GM18858 (cell line): ENCODE results near the gene NAP1L4.

Experiments
- ATAC-seq: cut with Tn5 transposase; IDR thresholded peaks from one replicate; pipeline ENCODE4 v1.9.1; 2021; ENCODE audit not compliant: unreplicated experiment

Gene NAP1L4

DNA sequence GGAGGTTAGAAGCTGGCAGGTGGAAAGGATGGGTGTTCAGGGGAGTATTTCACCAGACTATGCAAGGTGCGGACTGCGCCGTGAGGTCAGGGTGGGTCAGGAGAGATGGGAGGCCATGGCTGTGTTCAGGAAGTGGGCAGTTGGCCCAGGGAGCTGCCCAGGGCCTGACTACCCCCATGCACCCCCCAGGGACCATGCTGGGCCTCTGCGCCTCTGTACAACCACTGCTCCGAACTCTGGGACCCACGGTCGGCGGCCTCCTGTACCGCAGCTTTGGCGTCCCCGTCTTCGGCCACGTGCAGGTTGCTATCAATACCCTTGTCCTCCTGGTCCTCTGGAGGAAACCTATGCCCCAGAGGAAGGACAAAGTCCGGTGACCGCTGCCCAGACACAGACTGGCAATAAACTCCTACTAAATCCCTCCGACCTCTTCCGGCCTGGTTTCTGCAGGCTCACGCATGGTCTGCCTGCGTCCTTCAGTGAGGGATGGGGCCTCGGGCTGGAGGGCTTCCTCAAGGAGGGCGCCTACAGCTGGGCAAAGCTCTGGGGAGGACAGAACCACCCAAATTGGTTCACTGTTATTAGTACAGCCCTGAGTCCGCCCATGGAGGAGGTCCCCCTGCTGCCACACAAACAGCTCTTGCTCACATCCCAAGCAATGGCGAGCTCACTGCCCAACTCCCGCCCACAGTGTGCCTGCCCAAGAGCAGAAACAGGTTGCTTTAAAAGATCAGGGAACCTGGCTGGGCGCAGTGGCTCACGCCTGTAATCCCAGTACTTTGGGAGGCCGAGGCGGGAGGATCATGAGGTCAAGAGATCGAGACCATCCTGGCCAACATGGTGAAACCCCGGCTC, 67.1 kb downstream of the NAP1L4 start:
- no peak for ATAC-seq

GRCh38 chr11:2924381-2924780, 67.7 kb downstream of the NAP1L4 start:
- ATAC-seq, result no peak

DNA sequence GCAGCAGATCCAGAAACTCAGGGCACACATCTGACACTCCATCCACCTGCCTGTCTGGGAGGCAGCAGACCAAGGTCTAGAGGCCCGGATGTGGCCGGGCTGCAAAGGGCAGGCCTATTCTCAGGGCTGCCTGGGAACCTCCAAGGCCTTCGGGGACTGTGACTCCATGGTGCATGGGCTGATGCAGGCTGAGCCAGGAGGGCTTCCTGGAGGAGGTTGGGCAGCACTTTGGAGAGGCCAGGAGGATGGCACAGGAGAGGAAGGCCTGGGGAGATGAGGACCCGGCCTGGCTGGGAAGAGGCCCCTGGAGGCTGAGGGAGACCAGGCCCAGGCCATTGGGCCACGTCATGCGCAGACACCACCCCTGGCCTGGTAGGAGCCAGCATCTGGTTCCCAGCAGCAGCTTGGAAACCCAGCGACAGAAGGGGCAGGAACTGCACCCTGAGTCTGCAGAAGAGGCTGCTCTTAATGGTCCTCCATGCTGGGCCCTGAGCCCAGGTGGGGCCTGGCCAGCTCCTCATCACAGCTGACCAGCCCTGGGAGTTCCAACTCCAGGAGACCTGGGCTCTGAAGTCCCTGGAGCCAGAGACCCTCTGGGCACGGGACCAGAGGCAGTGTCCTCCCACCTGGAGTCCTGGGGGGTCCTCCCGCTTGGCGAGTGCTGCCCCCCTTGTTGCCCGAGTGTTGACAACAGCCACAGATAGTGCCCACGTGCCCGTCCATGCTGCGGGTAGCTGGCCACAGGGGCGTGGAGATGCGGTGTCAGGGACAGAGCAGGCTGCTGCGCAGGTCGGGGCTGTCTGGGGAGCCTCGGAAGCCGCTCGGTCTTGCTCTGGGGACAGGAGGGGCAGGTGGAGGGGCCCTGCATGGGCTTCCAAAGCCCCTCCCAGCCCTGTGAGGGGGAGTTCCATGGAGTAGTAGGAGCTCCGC, 68.4 kb downstream of the NAP1L4 start:
- no peak for ATAC-seq

- no peak for ATAC-seq
Observed at GRCh38 chr11:2922655-2923054, 69.5 kb downstream of the NAP1L4 start.

GRCh38 chr11:2921742-2922493, 70.2 kb downstream of the NAP1L4 start:
- ATAC-seq, result no peak

GRCh38 chr11:2921261-2921660, 70.9 kb downstream of the NAP1L4 start:
- no peak for ATAC-seq

- ATAC-seq, result no peak
Observed at GRCh38 chr11:2920343-2920742, 71.8 kb downstream of the NAP1L4 start.

- ATAC-seq, result no peak
Observed at GRCh38 chr11:2919837-2920236, 72.3 kb downstream of the NAP1L4 start.

GRCh38 chr11:2919188-2919587, 72.9 kb downstream of the NAP1L4 start:
- no peak for ATAC-seq

- ATAC-seq, result no peak
Observed at GRCh38 chr11:2917842-2918490, 74.2 kb downstream of the NAP1L4 start.

DNA sequence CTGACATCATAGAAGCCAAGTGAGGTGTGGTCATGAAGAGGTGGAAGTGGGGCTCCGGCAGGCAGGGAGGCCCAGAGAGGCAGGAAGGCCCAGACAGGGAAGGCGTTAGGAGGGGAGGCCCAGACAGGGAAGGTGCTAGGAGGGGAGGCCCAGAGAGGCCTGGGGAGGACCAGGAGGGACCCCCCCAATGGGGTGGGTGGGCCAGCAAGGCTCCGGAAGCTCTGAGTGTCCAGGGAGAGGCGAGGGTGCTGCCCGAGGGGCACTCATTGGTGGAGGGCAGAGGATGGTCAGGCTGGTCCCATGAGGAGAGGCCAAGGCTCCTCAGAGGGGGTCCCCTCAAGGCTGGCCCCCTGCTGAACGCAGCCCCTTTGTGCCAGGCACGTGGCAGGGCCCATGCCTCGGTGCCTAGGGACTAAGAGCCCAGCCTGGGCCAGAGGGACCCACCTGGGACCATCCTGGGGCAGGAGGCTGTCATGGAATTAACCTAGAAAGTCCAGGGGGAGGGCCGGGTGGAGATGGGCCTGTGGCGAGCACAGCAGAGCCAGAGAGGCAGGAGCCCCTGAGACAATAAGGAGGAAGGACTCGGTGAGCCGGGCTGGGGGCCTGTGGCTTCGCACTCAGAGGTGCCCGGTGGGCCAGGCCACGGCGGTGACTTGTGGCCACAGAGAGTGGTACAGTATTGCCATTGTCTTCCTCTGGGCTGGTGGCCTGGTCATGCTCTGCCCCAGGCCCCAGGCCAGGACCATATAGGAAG, 75.1 kb downstream of the NAP1L4 start:
- ATAC-seq, result no peak

- no peak for ATAC-seq
Observed at GRCh38 chr11:2916114-2916891, 75.8 kb downstream of the NAP1L4 start.

DNA sequence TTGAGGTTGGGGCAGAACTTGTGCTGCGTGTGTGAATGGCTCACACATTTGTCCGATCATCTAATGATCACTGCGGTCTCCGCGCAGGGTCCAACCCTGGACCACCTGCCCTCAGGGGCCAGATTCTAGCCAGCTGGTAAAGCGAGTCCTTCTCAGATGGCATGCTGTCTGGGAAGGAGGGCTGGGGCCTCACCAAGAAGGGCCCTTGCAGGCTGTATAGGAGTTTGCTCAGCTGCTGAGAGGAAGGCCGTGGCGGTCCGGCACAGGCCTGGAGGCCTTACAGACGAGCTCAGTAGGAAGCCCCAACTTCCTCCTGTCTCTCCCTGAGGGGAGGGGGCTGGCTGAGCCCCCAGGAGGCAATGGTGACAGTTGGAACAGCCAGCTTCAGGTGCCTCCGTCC, 76.7 kb downstream of the NAP1L4 start:
- no peak for ATAC-seq

DNA sequence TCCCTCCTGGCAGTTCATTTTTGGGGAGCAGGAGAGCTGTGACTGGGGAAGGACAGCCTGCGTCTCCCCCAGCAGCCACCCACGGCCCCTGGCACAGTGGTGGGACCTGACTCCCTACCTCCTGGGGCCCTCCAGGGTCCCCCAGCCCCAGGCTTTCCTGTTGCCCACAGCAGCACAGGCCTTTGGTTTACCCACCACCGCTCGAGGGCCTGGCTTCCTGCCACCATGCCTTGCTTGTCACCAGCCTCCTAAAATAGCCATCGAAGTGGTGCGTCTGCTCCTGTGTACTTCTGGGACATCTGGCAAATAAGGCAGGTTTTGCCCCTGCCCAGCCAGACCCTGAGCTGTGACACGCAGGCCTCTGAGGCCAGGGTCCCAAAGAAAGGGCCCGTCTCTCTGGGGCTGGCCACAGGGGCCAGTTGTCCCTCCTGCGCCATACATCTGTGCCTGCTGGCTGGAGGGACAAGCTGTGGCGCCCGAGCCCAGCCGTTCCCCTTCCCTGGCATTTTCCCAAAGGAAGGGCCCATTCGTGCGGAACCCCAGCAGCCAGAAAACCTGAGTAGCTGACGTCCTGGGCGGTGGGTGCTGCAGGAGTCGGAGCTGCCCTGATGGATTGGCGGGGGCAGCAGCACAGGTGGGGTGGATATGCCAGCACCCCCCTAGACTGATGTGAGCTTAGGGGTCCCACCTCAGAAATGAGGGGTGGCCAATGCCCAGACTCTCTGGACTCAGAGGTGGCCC, 77.5 kb downstream of the NAP1L4 start:
- no peak for ATAC-seq

DNA sequence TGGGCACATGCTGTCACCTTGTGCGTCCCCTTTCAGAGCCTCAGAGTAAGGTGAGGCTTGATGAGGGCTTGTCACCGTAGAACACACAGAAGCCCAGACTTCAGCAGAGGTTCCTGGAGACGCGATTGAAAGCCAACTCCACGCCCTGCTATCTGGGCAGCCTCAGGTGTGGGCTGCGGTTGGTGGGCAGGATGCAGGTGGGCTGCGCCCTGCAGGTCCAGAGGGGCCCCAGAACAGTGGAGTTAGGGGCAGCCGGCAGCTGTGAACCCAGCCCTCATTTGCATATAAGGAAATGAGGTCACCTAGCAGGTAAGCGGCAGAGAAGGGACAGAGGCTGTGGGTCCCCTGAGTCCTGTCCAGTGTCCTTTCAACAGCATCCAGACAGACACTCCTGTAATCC, 78.4 kb downstream of the NAP1L4 start:
- no peak for ATAC-seq

DNA sequence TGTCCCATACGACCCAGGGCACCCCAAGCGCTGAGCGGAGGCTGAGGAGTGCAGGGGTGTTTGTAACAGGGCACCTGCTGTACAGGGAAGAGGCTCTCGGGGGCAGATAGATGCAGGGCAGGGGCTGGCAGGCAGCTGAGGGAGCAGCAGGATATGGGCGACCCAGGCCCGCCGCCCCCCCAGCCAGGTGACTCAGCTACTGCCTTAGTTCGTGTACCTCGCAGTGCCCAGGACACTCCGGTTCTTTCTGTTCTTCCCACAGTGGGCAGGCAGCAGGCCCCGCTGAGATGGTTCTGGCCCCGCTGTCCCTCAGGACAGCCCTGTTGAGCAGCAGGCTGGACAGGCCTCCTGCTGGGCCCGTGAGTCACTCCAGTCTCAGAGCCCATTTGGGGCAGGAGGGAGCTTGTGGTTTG, 79.1 kb downstream of the NAP1L4 start:
- ATAC-seq, result no peak

- ATAC-seq, result no peak
Observed at GRCh38 chr11:2912498-2912897, 79.6 kb downstream of the NAP1L4 start.

- no peak for ATAC-seq
Observed at GRCh38 chr11:2911785-2912391, 80.2 kb downstream of the NAP1L4 start.
